Panc1 (cell line): ENCODE measurements around the gene CENPB. TPM values are rescaled to one million over a fixed set of nuclear protein-coding genes. Genes with fewer than 3 reads are reported as not detected.

Source experiments
- ATAC-seq: fragments of 200-7000 bp; cut with Tn5 transposase; 2 replicates; pipeline ENCODE4 v1.9.1; 2020; ENCODE audit warnings: mild to moderate bottlenecking, moderate library complexity
- BruUV-seq: library from RNA; stranded (reverse); fragments of 400-500 nt; replicated peaks from 2 replicates; lab custom pipeline; 2021; lab: Mats Ljungman, UMichigan
- CTCF ChIA-PET: fragments of 300-600 bp; sonication (Branson Sonifier 250); formaldehyde crosslinking; loops from one replicate; lab custom pipeline; 2022; ENCODE audit warnings: antibody characterized with exemption; lab: Charles Lee
- POLR2A ChIA-PET: fragments of 300-600 bp; sonication (Branson Sonifier 250); formaldehyde crosslinking; loops from one replicate; lab custom pipeline; 2022; ENCODE audit warnings: antibody characterized with exemption; lab: Charles Lee
- DNase-seq: peaks from one replicate; pipeline ENCODE4 v3.0.0-alpha.2; 2010; ENCODE audit warnings: low read depth, low spot score
- H3K27ac ChIP-seq: 2 replicates; pipeline ENCODE4 v1.5.1; 2011; ENCODE audit warnings: mild to moderate bottlenecking, low read length, inconsistent platforms
- H3K27me3 ChIP-seq: fragments of 200-500 bp; sonication (Bioruptor generic); 2 replicates; pipeline ENCODE4 v1.6.0; 2014; ENCODE audit warnings: low read length, inconsistent platforms; ENCODE audit not compliant: control insufficient read depth, insufficient read depth
- H3K36me3 ChIP-seq: fragments of 200-500 bp; sonication (Bioruptor generic); 2 replicates; pipeline ENCODE4 v1.5.1; 2014; ENCODE audit warnings: inconsistent platforms, mild to moderate bottlenecking, low read length, moderate library complexity; ENCODE audit not compliant: control insufficient read depth, insufficient read depth
- H3K4me1 ChIP-seq: 2 replicates; pipeline ENCODE4 v1.5.1; 2011; ENCODE audit warnings: inconsistent platforms, mild to moderate bottlenecking, low read length, moderate library complexity; ENCODE audit not compliant: control insufficient read depth, insufficient read depth
- H3K4me3 ChIP-seq, 2 experiments: 2 replicates each; pipeline ENCODE4 v1.5.1; 2011 to 2012; ENCODE audit warnings: low read depth in 2 of 2, low read length in 2 of 2, mild to moderate bottlenecking in 2 of 2, inconsistent platforms in 1 of 2, moderate library complexity in 1 of 2
- H3K9me3 ChIP-seq: fragments of 200-500 bp; sonication (Bioruptor generic); 2 replicates; pipeline ENCODE4 v1.5.1; 2014; ENCODE audit warnings: low read depth, mild to moderate bottlenecking, inconsistent platforms, low read length, moderate library complexity; ENCODE audit not compliant: control insufficient read depth, insufficient read depth
- POLR2AphosphoS5 ChIP-seq: IDR thresholded peaks from 2 replicates; pipeline ENCODE4 v1.6.1; 2012; ENCODE audit warnings: mild to moderate bottlenecking, low read depth, low read length, moderate library complexity
- SIN3A ChIP-seq: IDR thresholded peaks from 2 replicates; pipeline ENCODE4 v1.6.1; 2012; ENCODE audit warnings: low read depth, mild to moderate bottlenecking, low read length, moderate library complexity, borderline replicate concordance; ENCODE audit not compliant: insufficient read depth
- TCF7L2 ChIP-seq: IDR thresholded peaks from 2 replicates; pipeline ENCODE4 v1.6.1; 2011; ENCODE audit warnings: mild to moderate bottlenecking, low read depth, low read length, inconsistent platforms
- in situ Hi-C: cut with HindIII; loops from 2 replicates; pipeline ENCODE4 v1.10.0; 2016; ENCODE audit warnings: low sequenced_read_pairs, low pct_unique_long_range_greater_than_20kb
- intact Hi-C: fragments of 100-400 bp; cut with micrococcal nuclease; formaldehyde crosslinking; loops from one replicate; pipeline ENCODE4 v1.10.0; 2022; ENCODE audit not compliant: unreplicated experiment
- total RNA-seq: library from RNA; stranded (reverse); gene quantifications from one replicate; pipeline ENCODE4 v1.2.1, GENCODE V29; 2021; ENCODE audit not compliant: unreplicated experiment
- TF ChIP-seq, protein P1 (sequence below), 2 experiments: IDR thresholded peaks; 2 replicates each; pipeline ENCODE4 v1.6.1; 2011 to 2012; ENCODE audit warnings: low read depth in 2 of 2, control low read depth in 1 of 2, low read length in 1 of 2, mild to moderate bottlenecking in 1 of 2, moderate library complexity in 1 of 2; ENCODE audit not compliant: insufficient read depth in 1 of 2
- TF ChIP-seq, protein P2 (sequence below): fragments of 450-650 bp; IDR thresholded peaks from 2 replicates; pipeline ENCODE4 v1.5.1; 2017; ENCODE audit warnings: mild to moderate bottlenecking

CENPB gene
- total RNA-seq, 1 experiment from 2014 or later: 154 TPM

DNA sequence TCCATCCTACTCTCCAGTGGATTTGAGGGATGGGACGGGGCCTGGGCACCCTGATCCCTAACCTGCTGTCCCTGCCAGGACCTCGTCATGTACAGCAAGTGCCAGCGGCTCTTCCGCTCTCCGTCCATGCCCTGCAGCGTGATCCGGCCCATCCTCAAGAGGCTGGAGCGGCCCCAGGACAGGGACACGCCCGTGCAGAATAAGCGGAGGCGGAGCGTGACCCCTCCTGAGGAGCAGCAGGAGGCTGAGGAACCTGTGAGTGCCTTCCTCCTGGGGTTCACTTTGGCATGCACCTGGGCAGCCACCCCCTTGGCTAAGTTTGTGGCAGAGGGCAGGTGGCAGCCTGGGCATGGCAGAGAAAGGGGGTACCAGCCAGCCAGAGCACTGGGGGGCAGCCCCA is 15.3 kb upstream of the CENPB start:
- H3K27ac ChIP-seq: no peak overlapping the region

GRCh38 chr20:3801299-3801698 is 14.8 kb upstream of the CENPB start:
- Histone ChIP-seq H3K27me3 (no peaks in the 10 kb centered on the region), H3K9me3 (no peaks in the 10 kb centered on the region), H3K27ac (no peak overlapping the region; the same call in 1 of the 2 replicates), H3K36me3 (peaks cover 10% of the 10 kb centered on the region), H3K4me3 (no peak overlapping the region), H3K4me1 (peaks cover 28% of the 10 kb centered on the region)
- DNase-seq (no peak), ATAC-seq (no peak)
- in situ Hi-C loops: no loop called here
- no TSS peak for BruUV-seq
- ChIA-PET CTCF (no interaction called here), POLR2A (interaction anchor here (0.9 kb wide), 1 partner anchor 19 kb away, joined by 3 read pairs; the partner anchor contains the start of gene AP5S1)
- intact Hi-C loops: no loop called here
- TF ChIP-seq, protein P1, sequence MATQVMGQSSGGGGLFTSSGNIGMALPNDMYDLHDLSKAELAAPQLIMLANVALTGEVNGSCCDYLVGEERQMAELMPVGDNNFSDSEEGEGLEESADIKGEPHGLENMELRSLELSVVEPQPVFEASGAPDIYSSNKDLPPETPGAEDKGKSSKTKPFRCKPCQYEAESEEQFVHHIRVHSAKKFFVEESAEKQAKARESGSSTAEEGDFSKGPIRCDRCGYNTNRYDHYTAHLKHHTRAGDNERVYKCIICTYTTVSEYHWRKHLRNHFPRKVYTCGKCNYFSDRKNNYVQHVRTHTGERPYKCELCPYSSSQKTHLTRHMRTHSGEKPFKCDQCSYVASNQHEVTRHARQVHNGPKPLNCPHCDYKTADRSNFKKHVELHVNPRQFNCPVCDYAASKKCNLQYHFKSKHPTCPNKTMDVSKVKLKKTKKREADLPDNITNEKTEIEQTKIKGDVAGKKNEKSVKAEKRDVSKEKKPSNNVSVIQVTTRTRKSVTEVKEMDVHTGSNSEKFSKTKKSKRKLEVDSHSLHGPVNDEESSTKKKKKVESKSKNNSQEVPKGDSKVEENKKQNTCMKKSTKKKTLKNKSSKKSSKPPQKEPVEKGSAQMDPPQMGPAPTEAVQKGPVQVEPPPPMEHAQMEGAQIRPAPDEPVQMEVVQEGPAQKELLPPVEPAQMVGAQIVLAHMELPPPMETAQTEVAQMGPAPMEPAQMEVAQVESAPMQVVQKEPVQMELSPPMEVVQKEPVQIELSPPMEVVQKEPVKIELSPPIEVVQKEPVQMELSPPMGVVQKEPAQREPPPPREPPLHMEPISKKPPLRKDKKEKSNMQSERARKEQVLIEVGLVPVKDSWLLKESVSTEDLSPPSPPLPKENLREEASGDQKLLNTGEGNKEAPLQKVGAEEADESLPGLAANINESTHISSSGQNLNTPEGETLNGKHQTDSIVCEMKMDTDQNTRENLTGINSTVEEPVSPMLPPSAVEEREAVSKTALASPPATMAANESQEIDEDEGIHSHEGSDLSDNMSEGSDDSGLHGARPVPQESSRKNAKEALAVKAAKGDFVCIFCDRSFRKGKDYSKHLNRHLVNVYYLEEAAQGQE (IDR thresholded peaks at IDR 0.05; ENCODE audit: insufficient read depth in 1 of 2, low read depth in 2 of 2, low read length in 1 of 2): no peak
- TF ChIP-seq POLR2AphosphoS5 (no peak), SIN3A (no peak), TCF7L2 (no peak)
- TF ChIP-seq, protein P2, sequence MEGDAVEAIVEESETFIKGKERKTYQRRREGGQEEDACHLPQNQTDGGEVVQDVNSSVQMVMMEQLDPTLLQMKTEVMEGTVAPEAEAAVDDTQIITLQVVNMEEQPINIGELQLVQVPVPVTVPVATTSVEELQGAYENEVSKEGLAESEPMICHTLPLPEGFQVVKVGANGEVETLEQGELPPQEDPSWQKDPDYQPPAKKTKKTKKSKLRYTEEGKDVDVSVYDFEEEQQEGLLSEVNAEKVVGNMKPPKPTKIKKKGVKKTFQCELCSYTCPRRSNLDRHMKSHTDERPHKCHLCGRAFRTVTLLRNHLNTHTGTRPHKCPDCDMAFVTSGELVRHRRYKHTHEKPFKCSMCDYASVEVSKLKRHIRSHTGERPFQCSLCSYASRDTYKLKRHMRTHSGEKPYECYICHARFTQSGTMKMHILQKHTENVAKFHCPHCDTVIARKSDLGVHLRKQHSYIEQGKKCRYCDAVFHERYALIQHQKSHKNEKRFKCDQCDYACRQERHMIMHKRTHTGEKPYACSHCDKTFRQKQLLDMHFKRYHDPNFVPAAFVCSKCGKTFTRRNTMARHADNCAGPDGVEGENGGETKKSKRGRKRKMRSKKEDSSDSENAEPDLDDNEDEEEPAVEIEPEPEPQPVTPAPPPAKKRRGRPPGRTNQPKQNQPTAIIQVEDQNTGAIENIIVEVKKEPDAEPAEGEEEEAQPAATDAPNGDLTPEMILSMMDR: no peak

More for the DNA sequence above, 15.3 kb upstream of the CENPB start:
- peaks cover 33% of the 10 kb centered on the region for H3K4me1 ChIP-seq
- peaks cover 6% of the 10 kb centered on the region for H3K36me3 ChIP-seq
- ATAC-seq: no peak
- POLR2A ChIA-PET: no interaction called here
- H3K4me3 ChIP-seq: no peak overlapping the region
- no peak for DNase-seq
- TF ChIP-seq SIN3A (no peak), TCF7L2 (no peak)
- TF ChIP-seq, protein P2: no peak
- no TSS peak for BruUV-seq
- in situ Hi-C loops (no loop called here), intact Hi-C loops (no loop called here)
- no peaks in the 10 kb centered on the region for H3K27me3 ChIP-seq
- no peaks in the 10 kb centered on the region for H3K9me3 ChIP-seq
- CTCF ChIA-PET: no interaction called here
